H1 (cell line): ENCODE data around the gene ARHGEF40. TPM values are rescaled to one million over a fixed set of nuclear protein-coding genes. Genes with fewer than 3 reads are reported as not detected.
A peak's percentile ranks its signal among the peaks of the same experiment; 100 is the strongest.

Source experiments
- CTCF ChIA-PET: fragments of 300-600 bp; sonication (Branson Sonifier 250); formaldehyde crosslinking; loops from one replicate; lab custom pipeline; 2021; ENCODE audit not compliant: partially characterized antibody; lab: Charles Lee
- POLR2A ChIA-PET: fragments of 300-600 bp; sonication (Branson Sonifier 250); formaldehyde crosslinking; loops from one replicate; lab custom pipeline; 2021; ENCODE audit warnings: inconsistent platforms; ENCODE audit not compliant: partially characterized antibody; lab: Charles Lee
- DNase-seq, 2 experiments: peaks; one replicate each; pipeline versions ENCODE4 v3.0.0 to v3.0.0-alpha.2; 2010 to 2022; ENCODE audit warnings: low spot score in 2 of 2, low read depth in 1 of 2, mixed read lengths in 1 of 2
- FAIRE-seq: peaks from 2 replicates; lab custom pipeline; 2011; peaks lifted over from hg19 to GRCh38; lab: Jason Lieb, UNC
- H2AFZ ChIP-seq: 2 replicates; pipeline ENCODE4 v1.8.1; 2012; ENCODE audit warnings: low read length, inconsistent platforms
- H2AK5ac ChIP-seq: 2 replicates; pipeline ENCODE4 v1.6.1; 2013; ENCODE audit warnings: low read depth, low read length
- H2BK120ac ChIP-seq: replicated peaks from 2 replicates; pipeline ENCODE3; 2013; ENCODE audit warnings: low read depth, low read length, inconsistent platforms
- H2BK12ac ChIP-seq: 2 replicates; pipeline ENCODE4 v1.6.1; 2013; ENCODE audit warnings: low read depth, low read length
- H2BK15ac ChIP-seq: 2 replicates; pipeline ENCODE4 v1.6.1; 2013; ENCODE audit warnings: low read length
- H2BK20ac ChIP-seq: 2 replicates; pipeline ENCODE4 v1.6.1; 2013; ENCODE audit warnings: low read length
- H2BK5ac ChIP-seq: 2 replicates; pipeline ENCODE4 v1.6.1; 2013; ENCODE audit warnings: low read depth, low read length
- H3K14ac ChIP-seq: 2 replicates; pipeline ENCODE4 v1.6.1; 2013; ENCODE audit warnings: inconsistent platforms; ENCODE audit not compliant: insufficient read length
- H3K18ac ChIP-seq: 2 replicates; pipeline ENCODE4 v1.6.1; 2013; ENCODE audit warnings: low read length; ENCODE audit errors: extremely low read depth
- H3K23ac ChIP-seq: 2 replicates; pipeline ENCODE4 v1.6.1; 2013; ENCODE audit warnings: inconsistent platforms; ENCODE audit not compliant: insufficient read length
- H3K23me2 ChIP-seq: 2 replicates; pipeline ENCODE4 v1.6.1; 2013; ENCODE audit warnings: low read depth, low read length
- H3K27ac ChIP-seq: 2 replicates; pipeline ENCODE4 v1.6.1; 2011; ENCODE audit warnings: low read depth, low read length, inconsistent platforms
- H3K27me3 ChIP-seq, 4 experiments: replicated peaks in 1 of 4; 1 replicate in 1 of 4; 2 replicates in 3 of 4; pipeline versions ENCODE4 v1.6.1 to v1.8.1; 2011 to 2013; ENCODE audit warnings: low read length in 3 of 4, mild to moderate bottlenecking in 3 of 4, inconsistent platforms in 2 of 4, mixed read lengths in 2 of 4, moderate library complexity in 1 of 4; ENCODE audit not compliant: control insufficient read depth in 3 of 4, insufficient read depth in 3 of 4; ENCODE audit errors: extremely low read depth in 1 of 4
- H3K36me3 ChIP-seq, 4 experiments: 2 replicates each; pipeline versions ENCODE4 v1.6.1 to v1.8.1; 2011 to 2013; ENCODE audit warnings: mild to moderate bottlenecking in 4 of 4, low read length in 3 of 4, moderate library complexity in 2 of 4, control low read depth in 1 of 4, inconsistent platforms in 1 of 4; ENCODE audit not compliant: insufficient read depth in 4 of 4, control insufficient read depth in 2 of 4
- H3K4ac ChIP-seq: replicated peaks from 2 replicates; pipeline ENCODE3; 2013; ENCODE audit warnings: low read length, low read depth, mixed read lengths, inconsistent platforms; ENCODE audit not compliant: insufficient read length
- H3K4me1 ChIP-seq, 4 experiments: replicated peaks in 1 of 4; 1 replicate in 1 of 4; 2 replicates in 3 of 4; pipeline versions ENCODE4 v1.6.1 to v1.8.1; 2011 to 2013; ENCODE audit warnings: low read length in 3 of 4, inconsistent platforms in 2 of 4, mixed read lengths in 1 of 4; ENCODE audit not compliant: insufficient read depth in 4 of 4, control insufficient read depth in 3 of 4
- H3K4me2 ChIP-seq, 2 experiments: 2 replicates each; pipeline versions ENCODE4 v1.6.1 to v1.8.1; 2011 to 2013; ENCODE audit warnings: low read depth in 2 of 2, low read length in 2 of 2, control low read depth in 1 of 2, inconsistent platforms in 1 of 2, mild to moderate bottlenecking in 1 of 2; ENCODE audit not compliant: insufficient read depth in 1 of 2
- H3K4me3 ChIP-seq, 4 experiments: fragments of 200-600, 300-600 bp in 1 of 4; sonication (generic), shearing (Covaris generic), sonication (Bioruptor Twin) in 1 of 4; 2 replicates each; pipeline versions ENCODE4 v1.5.1 to v1.8.1; 2011 to 2016; ENCODE audit warnings: low read length in 4 of 4, low read depth in 3 of 4, control low read depth in 2 of 4, inconsistent platforms in 2 of 4, mild to moderate bottlenecking in 2 of 4, mixed read lengths in 1 of 4, moderate library complexity in 1 of 4; ENCODE audit not compliant: insufficient read depth in 2 of 4; ENCODE audit errors: extremely low read depth in 1 of 4
- H3K56ac ChIP-seq: replicated peaks from 2 replicates; pipeline ENCODE3; 2013; ENCODE audit warnings: low read depth, mild to moderate bottlenecking, mixed read lengths, low read length, inconsistent platforms; ENCODE audit not compliant: insufficient read length
- H3K79me1 ChIP-seq: 2 replicates; pipeline ENCODE4 v1.6.1; 2013; ENCODE audit warnings: low read depth, low read length, control low read depth
- H3K79me2 ChIP-seq, 2 experiments: 2 replicates each; pipeline versions ENCODE4 v1.6.1 to v1.8.1; 2012 to 2013; ENCODE audit warnings: low read length in 2 of 2, mild to moderate bottlenecking in 2 of 2, inconsistent platforms in 1 of 2; ENCODE audit not compliant: insufficient read depth in 2 of 2, control insufficient read depth in 1 of 2
- H3K9ac ChIP-seq, 4 experiments: replicated peaks in 1 of 4; 1 replicate in 1 of 4; 2 replicates in 3 of 4; pipeline versions ENCODE4 v1.6.1 to v1.8.1; 2011 to 2013; ENCODE audit warnings: low read depth in 3 of 4, low read length in 3 of 4, control low read depth in 2 of 4, mild to moderate bottlenecking in 2 of 4, moderate library complexity in 2 of 4, inconsistent platforms in 1 of 4; ENCODE audit errors: extremely low read depth in 1 of 4
- H3K9me3 ChIP-seq, 2 experiments: 2 replicates each; pipeline versions ENCODE4 v1.6.1 to v1.8.1; 2012 to 2013; ENCODE audit warnings: mild to moderate bottlenecking in 2 of 2, moderate library complexity in 2 of 2, control low read depth in 1 of 2, inconsistent platforms in 1 of 2, low read depth in 1 of 2, low read length in 1 of 2, mixed read lengths in 1 of 2; ENCODE audit not compliant: insufficient read depth in 2 of 2
- H4K20me1 ChIP-seq, 2 experiments: replicated peaks in 1 of 2; 2 replicates each; pipeline versions ENCODE3 to v1.8.1; 2011 to 2013; ENCODE audit warnings: inconsistent platforms in 2 of 2, low read length in 2 of 2, mild to moderate bottlenecking in 1 of 2; ENCODE audit not compliant: insufficient read depth in 2 of 2, control insufficient read depth in 1 of 2
- H4K5ac ChIP-seq: 2 replicates; pipeline ENCODE4 v1.6.1; 2013; ENCODE audit warnings: low read length, low read depth, mixed read lengths, inconsistent platforms; ENCODE audit not compliant: insufficient read length
- H4K8ac ChIP-seq: 2 replicates; pipeline ENCODE4 v1.8.0; 2013; ENCODE audit warnings: mild to moderate bottlenecking, moderate library complexity, low read length, inconsistent platforms; ENCODE audit not compliant: insufficient read depth; ENCODE audit errors: extremely low read depth
- H4K91ac ChIP-seq: replicated peaks from 2 replicates; pipeline ENCODE3; 2013; ENCODE audit warnings: low read length, mixed read lengths, inconsistent platforms; ENCODE audit not compliant: insufficient read length
- EP300 ChIP-seq, 2 experiments: IDR thresholded peaks; 1 replicate in 1 of 2; 2 replicates in 1 of 2; pipeline ENCODE4 v1.6.1; 2011 to 2012; ENCODE audit warnings: low read depth in 2 of 2, low read length in 2 of 2, mild to moderate bottlenecking in 2 of 2, borderline replicate concordance in 1 of 2, inconsistent platforms in 1 of 2, moderate library complexity in 1 of 2
- EZH2 ChIP-seq: fragments of 200-600 bp; sonication (generic); IDR thresholded peaks from 2 replicates; pipeline ENCODE4 v1.7.1; 2012; ENCODE audit warnings: low read depth, mild to moderate bottlenecking, moderate library complexity, low read length, inconsistent platforms; ENCODE audit not compliant: severe bottlenecking
- HDAC2 ChIP-seq, 2 experiments: fragments of 300-600 bp in 1 of 2; sonication (generic) in 1 of 2; IDR thresholded peaks; 2 replicates each; pipeline ENCODE4 v1.6.1; 2011 to 2012; ENCODE audit warnings: low read depth in 2 of 2, low read length in 2 of 2, mild to moderate bottlenecking in 2 of 2, moderate library complexity in 2 of 2, borderline replicate concordance in 1 of 2, inconsistent platforms in 1 of 2
- JUN ChIP-seq: IDR thresholded peaks from 2 replicates; pipeline ENCODE4 v1.6.1; 2011; ENCODE audit warnings: low read depth, mild to moderate bottlenecking, improper control_type of control experiment, low read length
- KDM1A ChIP-seq: fragments of 200-600, 300-600 bp; sonication (generic); IDR thresholded peaks from 2 replicates; pipeline ENCODE4 v1.7.1; 2016; ENCODE audit warnings: mild to moderate bottlenecking, low read length, borderline replicate concordance
- WGBS, 2 experiments: shearing (Covaris generic) in 1 of 2; methylation state at CpG; one replicate each; pipeline versions ENCODE4 v1.1.6 to v1.1.7; 2013 to 2015; ENCODE audit warnings: low lambda C conversion rate in 2 of 2, mixed read lengths in 2 of 2, inconsistent platforms in 1 of 2, low coverage in 1 of 2, missing lambda C conversion rate in 1 of 2; ENCODE audit not compliant: insufficient replicate concordance in 2 of 2, insufficient coverage in 1 of 2, insufficient read length in 1 of 2; ENCODE audit errors: extremely low coverage in 1 of 2, missing lambda C conversion rate in 1 of 2; 5-methylcytosine and 5-hydroxymethylcytosine counted together
- polyA plus RNA-seq, 7 experiments: library from polyadenylated mRNA; depleted of rRNA in 3 of 7; stranded (reverse) in 5 of 7; unstranded in 2 of 7; fragments of >200 nt in 5 of 7; fragments of 200-250 nt in 2 of 7; gene quantifications; 1 replicate in 5 of 7; 2 replicates in 1 of 7; 4 replicates in 1 of 7; pipeline versions ENCODE4 v1.2.1 to v1.2.3, GENCODE V29; 2011 to 2013; ENCODE audit warnings: missing spikeins in 2 of 7, mixed read lengths in 2 of 7
- total RNA-seq: library from RNA; stranded (reverse); fragmentation: NEBNext Ultra II Directional; extraction: Animal tissue kit (Norgen Biotek cat#: 25700); gene quantifications from 2 replicates; pipeline ENCODE4 v1.2.1, GENCODE V29; 2021
- TF ChIP-seq, protein P1 (sequence below): IDR thresholded peaks from 2 replicates; pipeline ENCODE4 v1.6.1; 2012; ENCODE audit warnings: inconsistent platforms

The ARHGEF40 gene
- total and polyA plus RNA-seq, 2 of the 8 experiments (the other 6 are each of a cell fraction or from before 2014, with no cell fraction given) = 53.1 to 101 TPM

DNA sequence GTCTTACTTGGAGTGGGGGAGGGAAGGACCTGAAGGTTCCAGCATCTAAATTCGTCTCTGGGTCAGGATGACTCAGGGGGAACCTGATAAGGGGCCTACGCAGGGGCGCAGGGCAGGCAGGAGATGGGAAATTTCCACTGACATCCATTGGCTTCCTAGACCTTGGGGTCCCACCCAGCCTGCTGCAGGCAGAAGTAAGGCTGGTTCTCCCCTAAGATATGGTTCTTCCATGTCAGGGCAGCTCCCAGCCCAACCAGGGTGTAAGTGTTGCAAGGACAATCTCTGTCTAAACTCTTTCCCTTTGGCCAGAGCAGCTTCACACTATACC is 43.2 kb upstream of the ARHGEF40 start:
- DNase-seq (no peak), FAIRE-seq (no peak)
- Histone ChIP-seq H2BK120ac (no peak overlapping the region), H3K4me3 (peak overlapping the region in 1 of 4 experiments; percentile 92; a peak in 1 of 8 replicates), H2BK12ac (peak overlapping the region; percentile 78), H3K23ac (no peak overlapping the region), H3K14ac (no peak overlapping the region), H3K18ac (no peak overlapping the region), H4K5ac (no peak overlapping the region), H3K27ac (no peak overlapping the region), H3K36me3 (no peaks in the 10 kb centered on the region), H3K56ac (no peak overlapping the region), H3K4me2 (peak overlapping the region; percentile 93 to 94; a peak in 3 of 4 replicates), H3K27me3 (peaks cover 2 to 25% (median 21%) of the 10 kb centered on the region in 4 experiments; a peak in 6 of 7 replicates), H4K20me1 (no peaks in the 10 kb centered on the region), H2BK20ac (0 out of 2 replicates have a peak overlapping the region, but pooled peaks have one; percentile 53), H3K79me1 (no peaks in the 10 kb centered on the region), H3K79me2 (no peaks in the 10 kb centered on the region), H2BK5ac (0 out of 2 replicates have a peak overlapping the region, but pooled peaks have one; percentile 93), H2AK5ac (no peak overlapping the region), H3K23me2 (peaks cover 15% of the 10 kb centered on the region), H3K4ac (no peak overlapping the region), H3K9me3 (no peaks in the 10 kb centered on the region), H2BK15ac (no peak overlapping the region), H3K4me1 (peaks cover 4 to 22% (median 14%) of the 10 kb centered on the region in 4 experiments; a peak in 6 of 7 replicates), H4K8ac (no peak overlapping the region), H4K91ac (peak overlapping the region; percentile 8), H3K9ac (no peak overlapping the region; a peak in 1 of 7 replicates), H2AFZ (no peak overlapping the region)
- ChIA-PET POLR2A (interaction anchor here (1.1 to 2.3 kb wide), 8 partner anchors 12 to 73 kb away, joined by 3 to 10 read pairs (median 4); no protein-coding TSS in a partner anchor), CTCF (interaction anchor here (0.7 to 2.6 kb wide), 9 partner anchors 9 to 1811 kb away, joined by 3 to 18 read pairs (median 4); partner anchors contain the start of gene ARHGEF40)
- WGBS, 2 experiments = 58% methylated on average over 3 of the region's 3 CpGs; no CpG with 5 or more reads in 1 of the 2 experiments
- TF ChIP-seq EP300 (IDR thresholded peaks at IDR 0.05; ENCODE audit: borderline replicate concordance in 1 of 2, low read depth in 2 of 2, low read length in 2 of 2) = no peak
- no peak for TF ChIP-seq HDAC2 (IDR thresholded peaks at IDR 0.05; ENCODE audit: borderline replicate concordance in 1 of 2, low read depth in 2 of 2, low read length in 2 of 2)
- TF ChIP-seq EZH2 = no peak
- no peak for TF ChIP-seq JUN
- TF ChIP-seq, protein P1, sequence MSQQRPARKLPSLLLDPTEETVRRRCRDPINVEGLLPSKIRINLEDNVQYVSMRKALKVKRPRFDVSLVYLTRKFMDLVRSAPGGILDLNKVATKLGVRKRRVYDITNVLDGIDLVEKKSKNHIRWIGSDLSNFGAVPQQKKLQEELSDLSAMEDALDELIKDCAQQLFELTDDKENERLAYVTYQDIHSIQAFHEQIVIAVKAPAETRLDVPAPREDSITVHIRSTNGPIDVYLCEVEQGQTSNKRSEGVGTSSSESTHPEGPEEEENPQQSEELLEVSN = no peak
- no peak for TF ChIP-seq KDM1A
